Thyroid gland (tissue), 4 donors: ENCODE results near the gene INPP5K. TPM values are rescaled to one million over a fixed set of nuclear protein-coding genes. Genes with fewer than 3 reads are reported as not detected.
A peak's percentile ranks its signal among the peaks of the same experiment; 100 is the strongest.
"Not testable (repeated sequence)": the region's sequence is repeated elsewhere in the genome, so short reads cannot be mapped to it uniquely, and the experiment has no call there.

Source experiments
- DNase-seq, 2 donors: peaks; one replicate each; pipeline ENCODE4 v3.0.0-alpha.2; 2019
- H3K27ac ChIP-seq, 3 donors: fragments of 200-600 bp; sonication (generic); 1 replicate in 2 of 3; 2 replicates in 1 of 3; pipeline ENCODE4 v1.5.1; 2016 to 2019; ENCODE audit warnings: mild to moderate bottlenecking in 1 of 3, moderate library complexity in 1 of 3
- H3K27me3 ChIP-seq: fragments of 200-600 bp; sonication (generic); one replicate; pipeline ENCODE4 v1.5.1; 2019
- H3K36me3 ChIP-seq, 2 donors: fragments of 200-600 bp; sonication (generic); one replicate each; pipeline ENCODE4 v1.5.1; 2016 to 2019
- H3K4me1 ChIP-seq, 2 donors: fragments of 200-600 bp; sonication (generic); one replicate each; pipeline ENCODE4 v1.5.1; 2017 to 2019
- H3K4me3 ChIP-seq, 3 donors: fragments of 200-600 bp; sonication (generic); replicated peaks in 1 of 3; 1 replicate in 2 of 3; 2 replicates in 1 of 3; pipeline ENCODE4 v1.5.1; 2016; ENCODE audit warnings: mild to moderate bottlenecking in 1 of 3
- H3K9me3 ChIP-seq: fragments of 200-600 bp; sonication (generic); one replicate; pipeline ENCODE4 v1.5.1; 2017
- POLR2A ChIP-seq, 2 donors: fragments of 450-650 bp; IDR thresholded peaks; one replicate each; pipeline ENCODE4 v1.6.1; 2017; ENCODE audit warnings: antibody characterized with exemption in 2 of 2, mild to moderate bottlenecking in 2 of 2, moderate library complexity in 1 of 2
- WGBS, 2 donors: methylation state at CpG; one replicate each; pipeline ENCODE4 v1.1.5; 2017; 5-methylcytosine and 5-hydroxymethylcytosine counted together
- intact Hi-C: fragments of 100-400 bp; cut with DNase I; formaldehyde crosslinking; loops from one replicate; pipeline ENCODE4 v1.15.1; 2023
- total RNA-seq, 4 donors: library from RNA; depleted of rRNA; stranded (reverse); fragments of >200 nt; gene quantifications; one replicate each; pipeline ENCODE4 v1.2.3, GENCODE V29; 2016
- TF ChIP-seq, protein P1 (sequence below), 6 experiments: fragments of 200-600 bp in 3 of 6; fragments of 450-650 bp in 3 of 6; sonication (generic) in 3 of 6; IDR thresholded peaks; one replicate each; pipeline ENCODE4 v1.5.1; 2016 to 2019; ENCODE audit warnings: antibody characterized with exemption in 6 of 6, mild to moderate bottlenecking in 2 of 6, inconsistent platforms in 1 of 6, moderate library complexity in 1 of 6

The INPP5K gene
- total RNA-seq, 4 donors from 2014 or later = 124 to 285 (median 158) TPM

DNA sequence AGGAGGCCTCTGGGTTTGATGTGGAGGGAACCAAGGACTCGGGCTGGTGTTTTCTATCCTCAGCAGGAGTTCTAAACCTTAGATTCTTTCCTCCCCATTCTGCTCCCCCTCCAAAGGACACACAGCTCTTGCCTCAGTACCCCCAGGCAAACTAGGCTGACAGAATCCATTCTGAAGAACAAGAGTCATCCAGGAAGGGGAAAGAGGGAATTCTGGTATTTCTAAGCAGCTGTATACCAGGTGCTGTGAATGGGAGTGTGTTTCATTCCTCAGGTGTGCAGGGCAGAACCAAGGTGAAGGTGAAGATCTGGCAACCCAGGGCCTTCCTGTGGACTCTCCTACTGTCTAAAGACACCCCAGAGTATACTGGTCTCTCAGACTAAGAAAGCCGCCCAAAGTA, 4.1 kb downstream of the INPP5K start:
- DNase-seq = no peak
- H3K4me1 ChIP-seq = peaks cover 46 to 77% of the 10 kb centered on the region in 2 donors
- peaks cover 13 to 26% of the 10 kb centered on the region in 2 donors for H3K36me3 ChIP-seq
- intact Hi-C loops = loop anchor here (10.0 kb wide), 1 partner anchor 238 kb away; the partner anchor contains the start of genes BHLHA9 and TRARG1
- no peak overlapping the region for H3K4me3 ChIP-seq
- H3K9me3 ChIP-seq = no peaks in the 10 kb centered on the region
- TF ChIP-seq POLR2A (IDR thresholded peaks at IDR 0.05) = no peak
- TF ChIP-seq, protein P1, sequence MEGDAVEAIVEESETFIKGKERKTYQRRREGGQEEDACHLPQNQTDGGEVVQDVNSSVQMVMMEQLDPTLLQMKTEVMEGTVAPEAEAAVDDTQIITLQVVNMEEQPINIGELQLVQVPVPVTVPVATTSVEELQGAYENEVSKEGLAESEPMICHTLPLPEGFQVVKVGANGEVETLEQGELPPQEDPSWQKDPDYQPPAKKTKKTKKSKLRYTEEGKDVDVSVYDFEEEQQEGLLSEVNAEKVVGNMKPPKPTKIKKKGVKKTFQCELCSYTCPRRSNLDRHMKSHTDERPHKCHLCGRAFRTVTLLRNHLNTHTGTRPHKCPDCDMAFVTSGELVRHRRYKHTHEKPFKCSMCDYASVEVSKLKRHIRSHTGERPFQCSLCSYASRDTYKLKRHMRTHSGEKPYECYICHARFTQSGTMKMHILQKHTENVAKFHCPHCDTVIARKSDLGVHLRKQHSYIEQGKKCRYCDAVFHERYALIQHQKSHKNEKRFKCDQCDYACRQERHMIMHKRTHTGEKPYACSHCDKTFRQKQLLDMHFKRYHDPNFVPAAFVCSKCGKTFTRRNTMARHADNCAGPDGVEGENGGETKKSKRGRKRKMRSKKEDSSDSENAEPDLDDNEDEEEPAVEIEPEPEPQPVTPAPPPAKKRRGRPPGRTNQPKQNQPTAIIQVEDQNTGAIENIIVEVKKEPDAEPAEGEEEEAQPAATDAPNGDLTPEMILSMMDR (IDR thresholded peaks at IDR 0.05) = no peak
- WGBS, 2 donors = 46 to 56% methylated on average over 2 of the region's 2 CpGs
- H3K27ac ChIP-seq = peak overlapping the region; percentile 82 to 90 (median 88)
- no peaks in the 10 kb centered on the region for H3K27me3 ChIP-seq

DNA sequence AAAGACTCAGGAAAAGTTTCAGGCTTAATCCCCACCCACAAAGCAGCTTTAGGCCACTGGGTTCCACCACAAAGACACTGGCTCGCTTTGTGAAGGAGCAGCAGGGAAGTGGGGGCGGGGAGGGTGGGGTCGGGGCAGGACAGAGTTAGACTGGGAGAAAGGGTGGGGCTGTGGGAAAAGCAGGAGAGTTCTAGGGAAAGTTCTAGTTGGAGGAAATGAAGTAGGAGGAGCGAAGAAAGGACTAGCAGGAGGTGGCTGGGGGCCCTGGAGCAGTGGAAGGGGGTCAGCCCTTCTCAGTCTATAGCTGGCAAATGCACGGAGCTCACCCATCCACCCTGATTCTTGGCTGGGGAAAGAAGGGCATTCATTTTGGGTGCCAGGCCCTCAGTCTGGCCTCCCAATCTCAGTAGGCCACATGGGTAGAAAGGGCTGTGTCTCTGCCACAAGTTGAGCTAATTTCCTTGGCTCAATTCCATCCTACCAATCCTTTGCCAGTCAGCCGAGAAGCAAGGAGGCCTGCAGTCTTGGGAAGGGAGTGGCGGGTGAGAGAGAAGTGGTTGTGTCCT, 4.6 kb downstream of the INPP5K start:
- Histone ChIP-seq H3K4me1 (peaks cover 51 to 79% of the 10 kb centered on the region in 2 donors), H3K9me3 (no peaks in the 10 kb centered on the region), H3K4me3 (no peak overlapping the region), H3K27me3 (no peaks in the 10 kb centered on the region), H3K27ac (peak overlapping the region; percentile 82 to 90 (median 88)), H3K36me3 (peaks cover 13 to 26% of the 10 kb centered on the region in 2 donors)
- 29 to 32% methylated on average over 7 of the region's 7 CpGs for WGBS, 2 donors
- intact Hi-C loops = loop anchor here (10.0 kb wide), 1 partner anchor 237 kb away; the partner anchor contains the start of genes BHLHA9 and TRARG1
- TF ChIP-seq, protein P1 (IDR thresholded peaks at IDR 0.05) = no peak
- peak in 1 of 2 donors; percentile 50 for TF ChIP-seq POLR2A (IDR thresholded peaks at IDR 0.05)
- peak; percentile 84 to 86 for DNase-seq

DNA sequence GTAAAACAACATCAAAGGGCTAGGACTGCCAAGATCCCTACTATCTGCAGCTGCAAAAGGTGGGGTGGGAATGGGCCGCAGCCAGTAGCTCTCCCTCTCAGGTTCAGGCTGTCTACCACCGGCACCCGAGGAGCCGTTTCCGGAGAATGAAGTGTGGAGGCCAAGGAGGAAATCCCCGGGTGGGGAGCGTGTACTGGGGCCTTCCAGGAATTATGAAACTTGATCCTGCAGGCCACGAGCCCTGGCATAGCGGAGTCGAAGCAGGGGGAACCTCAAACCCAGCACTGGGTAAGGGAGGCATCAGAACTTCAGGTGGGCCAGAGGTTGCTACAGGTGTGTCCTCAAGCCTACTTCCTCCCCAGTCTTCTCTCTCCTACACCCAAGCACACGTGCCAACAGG, 5.1 kb downstream of the INPP5K start:
- TF ChIP-seq POLR2A (IDR thresholded peaks at IDR 0.05) = no peak
- TF ChIP-seq, protein P1 (IDR thresholded peaks at IDR 0.05) = no peak
- Histone ChIP-seq H3K4me3 (no peak overlapping the region), H3K27ac (peak overlapping the region; percentile 82 to 90 (median 88)), H3K4me1 (peaks cover 55 to 85% of the 10 kb centered on the region in 2 donors), H3K36me3 (peaks cover 13 to 26% of the 10 kb centered on the region in 2 donors), H3K9me3 (no peaks in the 10 kb centered on the region), H3K27me3 (no peaks in the 10 kb centered on the region)
- intact Hi-C loops = loop anchor here (10.0 kb wide), 1 partner anchor 236 kb away; the partner anchor contains the start of genes BHLHA9 and TRARG1
- whole genome bisulfite sequencing, 2 donors = 40 to 43% methylated on average over 11 of the region's 11 CpGs
- peak in 1 of 2 donors; percentile 25 for DNase-seq

DNA sequence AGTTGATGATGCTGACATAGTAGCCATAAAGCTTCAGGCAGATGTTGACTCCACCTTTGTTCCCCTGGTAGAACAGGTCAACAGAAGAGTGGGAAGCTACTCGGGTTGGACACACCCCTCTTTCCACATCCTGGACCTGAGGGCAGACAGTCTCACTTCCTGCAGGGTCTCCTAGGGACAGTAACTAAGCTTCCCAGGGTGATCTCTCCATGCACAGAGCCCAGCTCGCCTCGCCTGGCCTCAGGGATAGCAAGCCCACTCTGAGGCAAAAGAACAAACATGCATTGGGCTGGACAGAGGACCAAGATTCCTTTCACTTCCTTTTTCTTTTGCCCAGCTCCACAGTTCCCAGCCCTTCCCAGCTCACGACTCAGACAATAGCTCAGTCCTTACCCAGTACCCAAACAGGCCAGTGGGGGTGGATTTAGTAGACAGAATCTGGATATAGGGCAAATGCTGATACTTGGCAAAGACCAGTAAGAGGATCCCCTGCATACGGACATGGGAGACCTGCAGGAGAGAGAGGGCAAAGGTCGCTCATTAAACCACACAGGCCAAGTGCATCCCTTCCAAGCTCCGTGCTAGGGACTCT, 7.0 kb downstream of the INPP5K start:
- no peaks in the 10 kb centered on the region for H3K27me3 ChIP-seq
- H3K4me3 ChIP-seq = no peak overlapping the region
- no peak overlapping the region for H3K27ac ChIP-seq
- peaks cover 13 to 26% of the 10 kb centered on the region in 2 donors for H3K36me3 ChIP-seq
- peaks cover 56 to 93% of the 10 kb centered on the region in 2 donors for H3K4me1 ChIP-seq
- DNase-seq = no peak
- intact Hi-C loops = no loop called here
- no peak for TF ChIP-seq POLR2A (IDR thresholded peaks at IDR 0.05)
- TF ChIP-seq, protein P1 (IDR thresholded peaks at IDR 0.05) = no peak
- H3K9me3 ChIP-seq = no peaks in the 10 kb centered on the region
- 80 to 81% methylated on average over 7 of the region's 7 CpGs for WGBS, 2 donors

DNA sequence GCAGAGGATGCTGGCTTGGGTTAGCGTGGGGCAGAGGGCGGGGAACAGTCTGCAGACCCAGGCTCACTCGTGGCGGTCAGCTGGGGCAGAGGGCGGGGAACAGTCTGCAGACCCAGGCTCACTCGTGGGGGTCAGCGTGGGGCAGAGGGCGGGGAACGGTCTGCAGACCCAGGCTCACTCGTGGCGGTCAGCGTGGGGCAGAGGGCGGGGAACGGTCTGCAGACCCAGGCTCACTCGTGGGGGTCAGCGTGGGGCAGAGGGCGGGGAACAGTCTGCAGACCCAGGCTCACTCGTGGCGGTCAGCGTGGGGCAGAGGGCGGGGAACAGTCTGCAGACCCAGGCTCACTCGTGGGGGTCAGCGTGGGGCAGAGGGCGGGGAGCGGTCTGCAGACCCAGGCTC, 7.7 kb downstream of the INPP5K start:
- H3K36me3 ChIP-seq = peaks cover 13 to 25% of the 10 kb centered on the region in 2 donors
- peaks cover 54 to 87% of the 10 kb centered on the region in 2 donors for H3K4me1 ChIP-seq
- H3K4me3 ChIP-seq, H3K9me3 ChIP-seq, DNase-seq, H3K27ac ChIP-seq, H3K27me3 ChIP-seq, intact Hi-C loops: not testable (repeated sequence)
- 89 to 98% methylated on average over 8 to 23 of the region's 25 CpGs for WGBS, 2 donors
